ENCODE results near the gene PHF12.
"Not testable (repeated sequence)": the region's sequence is repeated elsewhere in the genome, so short reads cannot be mapped to it uniquely, and the experiment has no call there.

The PHF12 gene

GRCh38 chr17:28953444-28954118 lies 2.3 kb upstream of the PHF12 start:
- DNase-seq = no peak

GRCh38 chr17:28951991-28952975 lies 965 bp upstream of the PHF12 start:
- peak; percentile 91 to 98 for DNase-seq

DNA sequence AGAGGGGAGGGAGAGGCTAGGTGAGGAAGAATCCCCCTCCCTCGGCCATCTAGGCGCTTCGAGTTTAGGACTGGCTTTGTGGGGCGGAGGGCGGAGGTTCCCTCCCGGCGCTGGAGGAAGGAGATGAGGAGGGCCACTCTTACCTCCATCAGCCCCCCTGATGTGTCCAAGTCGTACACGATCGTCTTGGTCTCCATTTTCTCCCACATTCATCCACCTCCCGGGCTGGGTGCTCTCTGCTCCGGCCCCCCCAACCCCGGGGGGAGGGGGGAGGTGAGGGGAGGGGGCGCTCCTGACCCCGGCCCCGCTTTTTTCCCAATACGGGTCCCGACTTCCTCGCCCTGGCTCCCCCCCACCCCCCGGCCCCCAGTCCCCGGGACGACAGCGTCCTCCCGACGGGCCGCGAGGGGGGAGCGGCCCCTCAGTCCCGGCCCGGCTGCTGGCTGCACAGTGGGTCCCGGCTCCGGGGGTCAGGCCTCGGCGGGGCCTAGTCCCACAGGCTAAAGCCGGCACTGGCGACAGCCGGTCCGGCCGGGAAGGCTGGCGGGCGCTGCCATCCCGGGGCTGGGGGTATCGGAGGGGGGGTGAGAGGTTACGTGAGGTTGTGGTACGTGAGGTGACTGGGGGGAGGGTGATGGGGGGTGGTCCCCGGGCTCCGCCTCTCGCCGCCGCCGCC lies 428 bp downstream of the PHF12 start:
- no peak for DNase-seq

- no peak for DNase-seq
These were observed 1.1 kb downstream of the PHF12 start for GRCh38 chr17:28950017-28950751.

DNA sequence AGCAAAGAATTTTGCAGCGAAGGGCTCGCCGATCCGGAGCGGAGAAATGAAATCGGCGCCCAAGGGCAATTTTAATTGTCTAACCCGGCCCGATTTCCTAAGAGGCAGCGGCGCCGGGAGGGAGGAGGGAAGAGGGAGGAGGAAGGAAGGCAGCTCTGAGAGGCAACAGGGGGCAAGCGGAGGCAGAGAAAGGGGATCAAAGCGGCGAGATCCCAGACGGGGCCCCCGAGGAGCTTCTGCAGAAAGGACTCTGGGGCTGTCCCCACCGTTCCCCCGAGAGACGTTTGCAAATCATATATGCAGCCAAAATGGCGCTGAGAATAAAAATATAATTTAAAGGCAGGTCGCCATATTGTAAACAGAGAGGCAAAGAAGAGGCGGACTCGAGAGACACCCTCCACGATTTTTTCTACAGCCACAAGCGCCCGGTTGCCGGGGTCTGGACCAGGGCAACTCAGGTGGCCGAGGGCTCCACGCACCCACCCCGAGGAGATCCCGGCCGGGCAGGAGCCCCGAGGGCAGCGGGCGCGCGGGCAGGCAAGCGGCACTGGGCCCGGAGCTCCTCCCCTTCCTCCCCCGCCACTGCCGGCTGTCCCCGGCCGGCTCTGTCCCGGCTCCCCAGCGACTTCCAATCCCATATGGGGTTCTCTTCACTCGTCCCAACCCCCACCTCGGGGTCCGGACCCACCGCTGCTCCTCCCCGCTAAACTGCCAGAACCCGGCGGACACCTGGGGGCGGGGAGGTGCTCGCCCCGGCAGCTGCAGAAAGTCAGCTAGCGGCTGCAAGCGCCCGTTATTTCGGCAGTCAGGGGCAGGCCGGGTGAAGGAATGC lies 1.9 kb downstream of the PHF12 start:
- DNase-seq = peak in 1 of 2 experiments; percentile 16

- DNase-seq = no peak
These were observed 2.5 kb downstream of the PHF12 start for GRCh38 chr17:28948873-28949184.

- DNase-seq = no peak
These were observed 3.0 kb downstream of the PHF12 start for GRCh38 chr17:28948342-28948741.

DNA sequence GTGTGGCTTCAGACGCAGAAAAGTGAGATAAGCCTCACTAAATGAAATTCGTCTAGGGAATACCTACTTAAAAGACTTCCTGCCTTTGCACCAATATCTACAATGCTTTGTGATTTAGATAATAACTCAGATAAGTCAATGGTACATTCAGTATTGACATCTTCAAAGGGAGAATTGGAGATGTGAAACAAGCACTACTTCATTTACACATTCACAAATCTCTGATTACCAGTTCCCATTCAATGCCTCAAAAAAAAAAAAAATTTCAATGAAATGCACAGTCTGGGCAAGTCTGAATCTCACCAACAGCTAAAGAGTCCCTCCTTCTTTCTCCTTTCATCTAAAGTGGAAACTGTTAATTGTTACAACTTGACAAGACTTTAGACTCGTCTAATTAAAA lies 3.7 kb downstream of the PHF12 start:
- no peak for DNase-seq

DNA sequence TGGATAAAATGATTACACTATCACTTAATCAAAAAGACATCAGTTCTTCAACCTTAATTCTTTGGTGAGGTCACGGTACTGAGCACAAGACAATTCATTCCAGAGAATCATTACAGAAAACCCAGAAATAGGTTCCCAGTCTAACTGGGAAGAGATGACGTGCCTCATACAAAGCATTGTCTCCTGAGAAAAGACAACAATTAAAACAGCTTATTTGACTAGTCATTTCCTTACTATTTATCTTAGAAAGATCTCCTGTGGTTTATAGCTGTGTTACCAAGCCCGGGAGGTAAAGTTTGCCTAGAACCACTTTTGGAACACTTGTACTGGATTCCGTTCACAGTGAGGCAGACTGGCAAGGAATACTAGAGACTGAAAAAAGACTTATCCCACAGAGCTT lies 5.1 kb downstream of the PHF12 start:
- no peak for DNase-seq

DNA sequence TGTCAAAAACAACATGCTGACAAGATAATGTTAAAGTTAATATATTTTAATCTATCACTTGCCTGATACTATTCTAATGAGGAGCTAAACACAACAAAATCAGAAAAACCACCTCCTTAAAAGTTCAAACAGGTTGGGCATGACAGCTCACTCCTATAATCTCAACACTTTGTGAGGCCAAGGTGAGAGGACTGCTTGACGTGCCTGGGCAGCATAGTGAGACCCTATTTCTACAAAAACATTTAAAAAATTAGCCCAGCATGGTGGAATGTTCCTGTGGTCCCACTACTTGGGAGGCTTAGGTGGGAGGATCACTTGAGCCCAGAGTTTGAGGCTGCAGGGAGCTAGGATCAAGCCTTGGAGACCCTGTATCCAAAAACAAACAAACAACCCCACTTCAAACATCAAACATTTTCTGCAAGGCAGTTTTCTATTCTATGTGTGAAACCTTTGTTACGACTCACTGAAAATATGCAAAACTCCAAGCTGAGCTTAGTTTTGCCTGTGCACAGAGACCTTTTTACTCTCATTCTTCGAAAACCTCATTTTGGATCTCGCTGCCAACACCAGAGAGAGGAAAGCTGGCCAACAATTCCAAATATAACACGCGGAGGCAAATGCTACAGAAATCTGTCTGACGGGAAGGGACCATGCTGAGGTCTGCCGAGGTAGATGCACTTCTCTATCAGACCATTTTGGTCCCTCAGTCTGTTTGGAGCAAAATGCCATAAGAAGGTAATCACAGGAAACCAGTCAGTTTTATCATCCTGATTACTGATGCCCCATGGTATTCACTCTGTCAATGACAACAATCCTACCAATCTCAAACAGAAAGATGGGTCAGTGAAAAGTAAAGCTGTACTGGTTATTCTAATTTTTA lies 6.2 kb downstream of the PHF12 start:
- DNase-seq = no peak

DNA sequence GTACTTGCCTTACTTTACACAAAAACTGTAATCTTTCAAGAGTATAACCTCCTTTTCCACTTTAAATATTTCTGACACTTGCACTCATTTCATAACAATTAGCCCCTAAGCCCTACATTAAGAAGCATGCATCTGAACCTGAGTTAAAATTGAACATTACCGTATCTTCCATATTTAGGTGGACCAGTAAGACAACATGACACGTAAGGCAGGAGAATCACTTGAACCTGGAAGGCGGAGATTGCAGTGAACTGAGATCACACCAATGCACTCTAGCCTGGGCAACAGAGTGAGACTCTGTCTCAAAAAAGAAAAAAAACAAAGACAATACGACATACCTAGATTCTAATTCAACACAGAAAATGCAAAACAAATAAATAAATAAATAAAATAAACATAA lies 7.0 kb downstream of the PHF12 start:
- no peak for DNase-seq

GRCh38 chr17:28942925-28943324 lies 8.4 kb downstream of the PHF12 start:
- DNase-seq = no peak

- DNase-seq = no peak
These were observed 10.1 kb downstream of the PHF12 start for GRCh38 chr17:28941251-28941650.

DNA sequence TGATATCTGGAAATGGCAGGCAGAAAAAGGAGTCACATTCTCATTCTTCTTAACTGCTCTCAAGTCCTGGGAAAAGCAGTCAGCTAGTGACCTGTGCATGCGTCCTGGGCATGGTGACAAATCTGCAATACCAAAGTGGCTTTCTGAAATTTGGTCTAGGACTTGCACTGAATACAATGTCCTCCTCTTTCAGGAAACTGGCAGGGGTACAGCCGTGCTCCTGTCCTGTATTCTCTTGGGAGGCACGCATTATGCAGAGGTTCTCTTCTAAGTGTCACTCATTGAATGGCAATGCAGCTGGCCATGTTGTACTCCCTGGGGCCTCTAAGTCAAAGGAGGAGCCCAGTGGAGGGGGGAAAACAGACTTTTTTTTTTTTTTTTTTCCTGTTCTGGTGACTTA lies 10.6 kb downstream of the PHF12 start:
- DNase-seq = no peak

DNA sequence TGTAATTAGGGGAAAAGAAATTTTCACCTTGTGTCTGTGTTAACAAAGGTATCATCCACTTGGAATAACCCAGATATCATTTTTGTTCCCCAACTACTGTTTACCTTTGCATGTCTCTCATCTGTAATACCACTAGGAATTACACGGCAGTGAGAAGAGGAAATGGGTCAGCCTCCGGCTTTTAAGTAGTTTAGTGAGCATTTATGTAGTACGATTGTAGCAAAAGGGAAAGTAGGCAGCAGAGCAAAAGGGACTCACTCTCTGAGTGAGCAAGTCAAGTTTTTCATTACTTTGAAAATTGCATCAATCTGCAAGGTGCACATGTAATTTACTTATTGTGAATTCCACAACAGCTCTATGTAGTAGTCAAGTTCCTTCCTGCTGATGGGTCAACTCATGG lies 11.2 kb downstream of the PHF12 start:
- no peak for DNase-seq

- no peak for DNase-seq
These were observed 12.8 kb downstream of the PHF12 start for GRCh38 chr17:28938552-28938951.

DNA sequence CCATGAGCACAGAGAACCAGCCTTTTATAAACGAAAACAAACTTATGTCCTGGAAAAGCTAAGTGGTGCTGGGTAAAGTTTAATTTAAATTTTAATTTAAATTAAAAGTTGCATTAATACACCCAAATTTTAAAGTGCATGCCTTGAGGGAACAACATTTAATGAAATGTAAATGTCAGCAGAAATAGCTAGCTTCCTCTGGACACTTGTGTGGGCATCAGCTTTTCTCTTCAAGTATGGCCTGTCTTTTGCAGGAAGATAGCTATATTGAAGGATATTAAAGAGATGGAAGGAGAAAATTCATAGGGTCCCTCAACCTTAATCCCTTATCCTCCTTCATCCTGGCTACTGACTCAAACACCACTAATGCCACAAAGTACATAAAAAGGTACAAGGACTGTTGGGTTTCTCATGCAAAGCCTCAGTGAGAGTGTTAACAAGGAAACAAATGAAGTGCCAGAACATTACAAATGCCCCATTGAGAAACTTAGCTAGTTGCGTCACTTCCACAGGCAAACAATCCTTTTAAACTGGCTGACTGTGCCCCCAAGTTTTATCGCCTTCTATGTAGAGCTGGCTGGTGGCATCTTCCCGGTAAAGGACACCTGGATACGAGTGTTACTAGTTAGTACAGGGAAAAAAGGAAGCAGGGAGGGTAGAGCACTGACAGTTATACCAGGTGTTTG lies 14.1 kb downstream of the PHF12 start:
- no peak for DNase-seq

GRCh38 chr17:28935744-28936460 lies 15.4 kb downstream of the PHF12 start:
- no peak for DNase-seq

- DNase-seq = not testable (repeated sequence)
These were observed 16.8 kb downstream of the PHF12 start for GRCh38 chr17:28934508-28934907.

GRCh38 chr17:28929787-28930186 lies 21.5 kb downstream of the PHF12 start:
- DNase-seq = no peak

Measured in NCI-H187 (cell line).